Measurements from ENCODE around the gene ZNF43.
A peak's percentile ranks its signal among the peaks of the same experiment; 100 is the strongest.
"Not testable (repeated sequence)": the region's sequence is repeated elsewhere in the genome, so short reads cannot be mapped to it uniquely, and the experiment has no call there.

The ZNF43 gene

DNA sequence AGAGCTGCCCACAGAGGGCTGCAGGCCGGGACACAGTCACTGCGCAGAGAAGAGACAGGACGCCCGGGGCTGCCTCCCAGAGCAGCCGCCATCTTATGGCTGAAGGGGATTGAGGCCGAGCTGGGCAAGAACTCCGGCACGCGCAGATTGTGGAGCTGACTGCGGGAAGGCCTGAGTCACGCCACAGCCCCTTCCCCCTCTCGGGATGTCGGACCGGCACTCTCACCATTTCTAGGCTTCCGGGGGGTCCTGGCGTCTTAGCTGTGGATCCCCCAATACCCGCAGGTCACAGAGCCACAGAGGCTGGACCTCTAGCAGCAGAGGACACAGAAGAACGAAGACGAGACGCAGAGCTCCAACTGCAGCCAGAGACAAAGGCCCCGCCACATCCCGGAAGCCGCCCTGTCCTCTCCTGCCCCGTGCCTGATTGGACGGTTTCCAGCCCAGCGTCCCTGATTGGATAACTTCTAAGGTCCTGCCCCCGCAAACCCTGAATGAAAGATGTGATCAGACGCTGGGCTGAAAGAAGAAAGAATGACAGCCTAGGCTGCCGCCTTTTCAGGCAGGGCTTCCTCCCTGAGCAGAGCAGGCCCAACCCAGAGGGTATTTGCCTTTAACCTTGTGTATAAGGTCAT is at the start of gene ZNF43:
ZNF43 (minus strand) TSS at position 373 of the 635 bp plus-strand sequence; CDS start at position 229, 144 bp downstream.
- DNase-seq (ENCODE audit: low spot score), result peak; percentile 93

DNA sequence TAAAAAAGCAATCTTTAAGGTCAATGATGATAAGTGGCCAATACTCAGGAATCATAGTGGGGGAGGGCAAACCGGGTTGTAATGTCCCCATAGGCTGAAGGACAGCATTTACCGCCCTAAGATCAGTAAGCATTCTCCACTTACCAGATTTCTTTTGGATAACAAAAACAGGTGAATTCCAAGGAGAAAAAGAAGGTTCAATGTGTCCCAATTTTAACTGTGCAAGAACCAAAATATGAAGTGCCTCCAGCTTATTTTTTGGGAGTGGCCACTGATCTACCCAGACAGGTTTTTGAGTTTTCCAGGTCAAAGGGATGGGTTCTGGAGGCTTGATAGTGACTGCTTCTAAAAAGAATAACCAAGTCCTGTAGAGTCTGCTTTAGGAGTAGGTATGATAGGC is 49.5 kb upstream of the ZNF43 start:
- not testable (repeated sequence) for DNase-seq (ENCODE audit: low spot score)

DNA sequence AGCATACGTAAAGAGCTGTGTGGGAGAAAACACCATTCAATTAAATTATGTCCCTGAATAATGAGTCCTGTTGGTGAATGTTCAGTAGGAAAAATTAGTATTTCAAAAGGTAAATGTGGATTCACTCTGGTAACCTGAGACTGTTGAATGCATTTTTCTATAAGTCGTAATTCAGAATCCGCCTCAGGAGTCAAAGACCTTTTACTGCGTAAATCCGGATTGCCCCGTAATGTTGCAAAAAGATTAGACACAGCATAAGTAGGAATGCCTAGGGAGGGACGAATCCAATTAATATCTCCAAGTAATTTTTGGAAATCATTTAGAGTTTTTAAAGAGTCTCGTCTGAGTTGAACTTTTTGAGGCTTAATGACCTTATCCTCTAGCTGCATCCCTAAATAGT is 48.8 kb upstream of the ZNF43 start:
- not testable (repeated sequence) for DNase-seq (ENCODE audit: low spot score)

DNA sequence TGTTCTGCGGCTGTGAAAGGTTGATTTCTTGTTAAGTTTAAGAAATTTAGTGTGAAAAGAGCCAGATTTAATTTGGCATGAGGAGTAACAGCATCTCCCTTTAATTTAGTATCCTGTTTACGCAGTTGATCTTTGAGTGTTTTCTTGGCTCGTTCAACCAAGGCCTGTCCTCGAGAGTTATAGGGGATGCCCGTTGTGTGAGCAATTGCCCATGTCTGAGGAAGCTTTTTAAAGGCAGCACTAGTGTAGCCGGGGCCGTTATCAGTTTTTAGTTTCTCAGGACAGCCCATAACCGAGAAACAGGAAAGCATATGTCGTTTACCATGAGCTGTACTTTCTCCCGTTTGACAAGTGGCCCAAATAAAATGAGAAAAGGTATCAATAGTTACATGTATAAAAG is 47.5 kb upstream of the ZNF43 start:
- DNase-seq (ENCODE audit: low spot score), result no peak

DNA sequence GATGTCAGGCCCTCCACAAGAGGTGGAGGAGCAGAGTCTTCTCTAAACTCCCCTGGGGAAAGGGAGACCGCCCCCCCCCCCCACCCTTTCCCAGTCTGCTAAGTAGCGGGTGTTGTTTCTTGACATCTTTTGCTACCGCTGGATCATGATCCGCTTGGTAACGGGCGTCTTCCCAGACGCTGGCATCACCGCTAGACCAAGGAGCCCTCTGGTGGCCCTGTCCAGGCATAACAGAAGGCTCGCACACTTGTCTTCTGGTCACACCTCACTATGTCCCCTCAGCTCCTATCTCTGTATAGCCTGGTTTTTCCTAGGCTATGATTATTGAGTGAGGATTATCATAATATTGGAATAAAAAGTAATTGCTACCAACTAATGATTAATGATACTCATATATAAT is 44.8 kb upstream of the ZNF43 start:
- DNase-seq (ENCODE audit: low spot score), result not testable (repeated sequence)

DNA sequence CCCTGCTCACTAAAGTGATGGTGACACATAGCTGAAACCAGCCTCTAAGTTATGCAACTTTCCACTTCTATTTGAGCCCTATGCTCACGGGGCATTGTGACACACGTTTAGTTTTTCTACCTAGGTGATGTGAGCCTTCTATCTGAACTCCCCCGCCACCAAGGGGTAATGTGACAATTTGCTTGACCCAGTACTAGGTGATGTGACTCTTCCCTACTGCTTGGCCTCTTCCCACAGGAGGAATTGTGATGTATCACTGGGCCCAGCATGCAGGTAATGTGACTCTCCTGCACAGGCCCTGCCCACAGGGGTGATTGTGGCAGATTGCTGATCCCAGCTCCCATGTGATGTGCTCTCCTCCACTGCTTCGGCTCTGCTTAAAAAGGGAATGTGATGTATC is 42.7 kb upstream of the ZNF43 start:
- DNase-seq (ENCODE audit: low spot score), result no peak

DNA sequence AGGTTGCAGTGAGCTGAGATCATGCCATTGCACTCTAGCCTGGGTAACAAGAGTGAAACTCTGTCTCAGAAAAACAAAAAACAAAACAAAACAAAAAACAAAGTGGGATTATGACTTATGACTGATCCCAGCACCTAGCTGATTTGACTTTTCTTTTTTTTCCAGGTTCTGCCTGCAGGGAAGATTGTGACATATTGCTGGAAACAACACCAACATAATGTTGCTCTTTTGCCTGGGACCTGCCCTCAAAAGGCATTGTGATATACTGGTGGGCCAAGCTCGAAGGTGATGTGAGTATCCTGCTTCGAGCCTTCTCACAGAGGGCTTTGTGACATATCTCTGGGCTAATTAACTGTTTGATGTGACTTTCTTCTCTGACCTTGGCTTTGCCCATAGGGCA is 42.0 kb upstream of the ZNF43 start:
- DNase-seq (ENCODE audit: low spot score), result no peak

DNA sequence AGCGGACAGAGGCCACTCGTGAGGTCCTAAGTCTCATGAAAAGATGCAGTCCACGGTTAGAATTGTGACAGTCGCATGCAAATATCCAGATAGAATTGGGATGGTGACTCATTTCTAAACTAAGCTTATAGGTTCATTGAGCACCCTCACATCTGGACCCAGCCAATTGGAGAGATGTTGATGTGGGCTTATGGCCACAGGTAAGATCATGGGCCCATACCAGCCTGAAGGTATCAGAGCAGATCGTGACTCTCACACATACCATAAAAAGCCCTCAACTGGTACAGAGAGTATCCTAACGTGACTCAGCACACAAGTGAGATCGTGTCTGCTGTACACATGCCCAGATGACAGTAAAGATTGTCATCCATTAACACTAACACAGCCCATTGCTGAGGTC is 40.6 kb upstream of the ZNF43 start:
- DNase-seq (ENCODE audit: low spot score), result not testable (repeated sequence)

DNA sequence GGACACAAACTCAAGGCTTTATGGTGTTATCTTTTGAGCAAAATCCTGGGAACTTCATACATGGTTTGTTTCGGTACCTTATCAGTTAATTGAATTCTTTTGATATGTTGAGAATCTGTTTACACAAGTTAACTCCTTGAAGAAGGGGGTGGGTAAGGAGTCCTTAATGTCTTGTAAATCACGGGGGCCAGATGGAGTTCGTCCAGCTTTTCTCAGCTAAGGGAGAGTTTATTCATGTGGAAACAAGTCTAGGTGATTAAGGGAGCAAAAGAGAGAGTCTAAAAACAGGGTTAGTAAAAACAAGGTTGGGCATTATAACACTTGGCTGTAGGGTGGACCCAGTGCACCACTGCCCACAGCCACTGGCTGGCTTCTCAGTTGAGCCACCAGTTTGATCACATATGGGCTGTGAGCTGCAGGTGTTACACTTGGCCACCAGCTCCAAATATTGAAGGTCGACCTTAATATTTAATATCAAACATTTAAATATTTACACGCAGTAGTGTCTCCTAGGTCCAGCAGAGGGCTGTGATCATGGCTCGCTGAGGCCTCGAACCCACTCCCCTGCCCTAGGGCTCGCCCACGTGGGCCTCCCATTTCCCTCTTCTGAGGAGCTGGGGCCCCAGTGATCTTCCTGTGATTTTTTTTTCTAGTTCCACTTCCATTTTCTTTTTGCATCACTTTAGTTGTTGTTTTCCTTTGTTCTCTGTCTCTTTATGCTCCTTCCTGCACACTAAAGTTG is 21.0 kb upstream of the ZNF43 start:
- no peak for DNase-seq (ENCODE audit: low spot score)

DNA sequence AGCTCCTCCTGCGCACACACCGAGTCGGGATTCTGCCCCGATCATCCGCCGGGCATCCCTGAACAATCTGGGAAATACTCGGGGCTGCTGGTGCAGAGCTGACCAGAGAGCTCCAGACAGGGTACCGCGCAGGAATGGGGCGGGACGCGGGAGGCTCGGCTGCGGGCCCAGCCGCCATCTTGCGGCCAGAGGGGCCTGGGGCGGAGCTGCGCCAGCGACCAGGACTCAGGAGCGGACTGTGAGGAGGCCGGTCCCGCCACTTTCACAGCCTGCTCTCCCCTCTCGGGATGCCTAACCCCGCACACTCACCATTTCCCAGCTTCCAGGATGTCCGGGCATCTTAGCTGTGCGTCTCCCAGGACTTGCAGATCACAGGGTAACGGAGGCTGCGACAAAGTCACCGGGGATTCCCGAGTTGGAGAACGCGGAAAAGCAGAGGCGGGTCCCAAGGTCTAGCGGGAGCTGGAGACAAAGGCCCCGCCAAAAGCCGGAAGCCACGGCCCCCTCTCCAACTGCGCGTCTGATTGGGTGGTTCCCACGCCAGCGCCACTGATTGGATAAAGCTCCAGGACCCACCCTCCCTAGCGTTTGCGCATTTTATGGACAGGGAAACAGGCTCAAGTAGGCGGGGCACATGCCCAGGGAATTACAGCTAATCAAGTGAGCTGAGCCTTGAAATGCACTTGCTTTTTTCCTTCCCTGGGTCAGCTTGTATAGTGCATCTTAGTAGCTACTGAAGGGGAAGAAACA is 15.8 kb upstream of the ZNF43 start:
- DNase-seq (ENCODE audit: low spot score), result peak; percentile 85

DNA sequence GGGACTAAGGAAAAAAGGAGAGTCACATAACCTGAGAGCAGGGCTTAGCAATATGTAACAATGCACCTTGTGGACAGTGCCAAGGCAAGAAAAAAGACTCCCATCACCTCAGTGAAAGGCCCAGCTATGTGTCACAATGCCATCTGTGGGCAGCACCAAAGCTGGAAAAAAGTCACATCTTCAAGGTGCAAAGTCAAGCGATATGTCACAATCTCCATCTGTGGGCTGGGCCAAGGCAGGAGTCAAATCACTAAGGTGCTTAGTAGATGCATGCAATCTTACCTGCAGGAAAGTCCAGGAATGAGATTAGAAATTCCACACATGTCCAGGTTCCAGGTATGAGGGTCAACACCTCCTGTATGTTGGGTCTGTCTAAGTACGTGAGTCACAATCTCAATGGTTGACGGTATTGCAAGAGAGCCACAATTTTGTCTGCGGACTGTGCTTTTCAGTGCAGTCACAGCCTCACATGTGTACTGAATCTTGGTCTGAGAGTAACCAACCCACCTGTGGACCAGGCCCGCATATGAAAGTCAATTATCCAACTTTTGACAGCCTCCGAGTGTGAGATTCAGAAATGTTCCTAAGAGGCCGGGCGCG is 14.8 kb upstream of the ZNF43 start:
- no peak for DNase-seq (ENCODE audit: low spot score)

DNA sequence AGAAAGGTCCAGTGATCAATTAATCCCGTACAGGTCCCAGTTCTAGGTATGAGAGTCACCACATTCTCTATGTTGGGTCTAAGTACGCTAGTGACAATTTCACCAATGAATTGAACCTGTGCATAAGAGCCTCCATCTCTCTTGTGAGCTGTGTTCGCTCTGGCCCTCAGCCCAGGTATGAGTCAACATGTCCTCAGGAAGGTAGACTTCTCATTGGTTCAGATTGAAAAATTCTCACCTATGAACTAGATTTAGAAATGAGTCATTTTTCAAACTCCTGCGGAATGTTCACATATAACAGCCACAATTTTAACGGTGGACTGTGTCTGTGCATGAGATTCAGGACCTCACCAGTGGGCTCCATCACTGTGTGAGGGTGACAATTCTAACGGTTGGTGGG is 12.7 kb upstream of the ZNF43 start:
- DNase-seq (ENCODE audit: low spot score), result no peak

DNA sequence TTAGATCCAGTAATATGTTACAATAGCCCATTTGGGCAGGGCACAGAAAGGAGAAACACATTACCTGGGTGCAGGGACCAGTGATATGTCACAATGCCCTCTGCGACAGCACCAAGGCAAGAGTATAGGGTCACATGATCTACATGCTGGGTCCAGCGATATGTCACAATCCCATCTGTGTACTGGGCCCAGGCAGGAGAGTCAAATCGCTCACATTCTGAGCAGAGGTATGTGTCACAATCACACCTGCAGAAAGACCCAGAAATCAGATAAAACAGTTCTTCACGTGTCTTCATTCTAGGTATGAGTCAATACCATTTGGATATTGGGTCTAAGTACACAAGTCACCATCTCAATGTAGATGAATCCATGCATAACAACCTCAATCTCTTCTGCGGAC is 7.1 kb upstream of the ZNF43 start:
- DNase-seq (ENCODE audit: low spot score), result no peak

DNA sequence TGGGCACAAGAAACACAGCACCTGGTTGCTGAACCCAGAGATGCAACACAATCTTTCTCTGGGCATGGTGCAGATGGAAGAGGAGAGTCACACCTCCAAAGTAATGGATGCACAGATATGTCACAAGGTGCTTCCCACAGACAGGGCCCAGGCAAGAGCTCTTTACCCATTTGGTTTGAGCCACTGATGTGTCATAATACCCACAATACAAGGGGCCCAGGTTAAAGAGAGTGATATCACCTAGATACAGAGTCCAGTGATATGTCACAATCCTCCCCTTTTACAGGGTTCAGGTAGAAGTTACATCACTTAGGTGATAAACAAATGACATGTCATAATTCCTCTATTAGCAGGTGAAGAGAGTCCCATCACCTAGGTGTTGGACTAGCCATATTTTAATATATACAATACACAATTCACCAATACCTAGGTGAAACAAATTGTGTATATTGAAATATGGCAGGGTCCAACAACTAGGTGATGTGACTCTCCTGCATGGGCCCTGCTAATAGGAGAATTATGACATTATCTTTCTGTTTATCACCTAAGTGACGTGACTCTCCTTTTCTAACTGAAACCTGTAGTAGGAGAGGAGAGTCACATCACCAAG is 5.6 kb upstream of the ZNF43 start:
- DNase-seq (ENCODE audit: low spot score), result no peak

DNA sequence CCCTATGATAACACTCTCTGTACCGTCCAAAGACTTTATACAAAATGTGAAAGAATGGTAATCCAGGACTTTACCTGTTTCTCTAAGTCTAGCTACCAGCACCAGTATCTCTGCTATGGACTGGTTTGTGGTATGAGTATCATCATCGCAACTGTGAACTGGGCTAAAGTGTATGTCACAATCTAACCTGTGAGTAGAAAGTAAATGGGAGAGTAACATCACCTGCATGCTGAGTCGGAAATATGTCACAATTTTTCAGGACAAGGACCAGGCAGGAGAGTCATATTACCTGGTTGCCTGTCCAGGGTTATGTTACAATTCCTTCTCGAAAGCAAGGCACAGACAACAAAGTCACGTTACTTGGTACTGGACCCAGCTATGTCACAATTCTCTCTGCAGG is 5.1 kb upstream of the ZNF43 start:
- DNase-seq (ENCODE audit: low spot score), result no peak

DNA sequence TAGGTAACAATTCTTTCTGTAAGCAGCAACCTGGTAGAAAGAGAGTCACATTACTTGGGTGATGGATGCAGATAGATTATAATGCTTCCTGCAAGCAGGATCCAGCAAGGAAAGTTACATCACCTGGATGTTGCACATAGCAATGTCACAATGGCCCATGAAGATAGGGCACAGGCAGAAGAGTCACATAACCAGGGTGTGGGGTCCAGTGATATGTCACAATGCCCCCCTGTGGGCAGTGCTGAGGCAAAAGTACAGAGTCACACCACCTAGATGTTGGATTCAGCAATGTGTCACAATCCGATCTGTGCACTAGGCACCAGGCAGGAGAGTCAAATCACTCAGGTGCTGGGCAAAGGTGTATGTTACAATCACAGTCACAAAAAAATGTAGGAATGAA is 4.0 kb upstream of the ZNF43 start:
- no peak for DNase-seq (ENCODE audit: low spot score)

DNA sequence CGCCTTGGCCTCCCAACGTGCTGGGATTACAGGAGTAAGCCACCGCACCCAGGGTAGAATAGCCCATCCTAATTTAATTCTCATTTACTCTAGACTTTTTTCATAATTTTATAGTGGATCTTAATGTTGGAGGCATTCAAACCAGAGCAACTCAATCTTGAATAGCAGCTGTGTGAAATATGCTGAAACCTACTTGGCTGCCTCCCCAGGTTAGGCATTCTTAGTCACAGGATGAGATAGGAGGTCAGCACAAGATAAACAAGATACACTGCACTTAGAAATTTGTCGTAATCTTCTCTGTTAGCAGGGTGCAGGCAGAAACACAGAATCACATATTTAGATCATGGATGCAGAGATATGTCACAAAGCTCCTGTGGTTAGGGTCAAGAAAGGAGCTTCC is 2.7 kb upstream of the ZNF43 start:
- DNase-seq (ENCODE audit: low spot score), result no peak

DNA sequence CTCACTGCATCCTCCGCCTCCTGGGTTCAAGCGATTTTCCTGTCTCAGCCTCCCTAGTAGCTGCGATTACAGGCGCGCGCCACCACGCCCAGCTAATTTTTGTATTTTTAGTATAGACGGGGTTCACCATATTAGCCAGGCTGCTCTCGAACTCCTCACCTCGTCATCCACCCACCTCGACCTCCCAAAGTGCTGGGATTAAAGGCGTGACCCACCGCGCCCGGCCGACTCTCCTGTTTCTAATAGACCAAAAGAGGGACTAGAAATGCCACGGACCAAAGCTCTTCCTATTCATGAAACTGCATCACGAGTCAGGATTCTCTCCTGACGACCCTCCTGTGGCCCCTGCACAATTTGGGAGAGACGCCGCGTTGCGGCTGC is 563 bp downstream of the ZNF43 start:
- DNase-seq (ENCODE audit: low spot score), result no peak

DNA sequence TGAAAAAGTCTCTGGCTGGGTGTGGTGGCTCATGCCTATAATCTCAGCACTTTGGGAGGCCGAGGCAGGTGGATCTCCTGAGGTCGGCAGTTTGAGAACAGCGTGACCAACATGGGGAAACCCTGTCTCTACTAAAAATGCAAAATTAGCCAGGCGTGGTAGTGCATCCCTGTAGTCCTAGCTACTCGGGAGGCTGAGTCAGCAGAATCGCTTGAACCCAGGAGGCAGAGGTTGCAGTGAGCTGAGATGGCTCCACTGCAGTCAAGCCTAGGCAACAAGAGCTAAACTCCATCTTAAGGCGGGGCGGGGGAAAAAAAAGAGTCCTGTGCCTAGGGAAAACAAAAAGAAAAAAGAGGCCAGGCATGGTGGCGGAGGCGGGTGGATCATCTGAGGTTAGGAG is 2.2 kb downstream of the ZNF43 start:
- DNase-seq (ENCODE audit: low spot score), result no peak

DNA sequence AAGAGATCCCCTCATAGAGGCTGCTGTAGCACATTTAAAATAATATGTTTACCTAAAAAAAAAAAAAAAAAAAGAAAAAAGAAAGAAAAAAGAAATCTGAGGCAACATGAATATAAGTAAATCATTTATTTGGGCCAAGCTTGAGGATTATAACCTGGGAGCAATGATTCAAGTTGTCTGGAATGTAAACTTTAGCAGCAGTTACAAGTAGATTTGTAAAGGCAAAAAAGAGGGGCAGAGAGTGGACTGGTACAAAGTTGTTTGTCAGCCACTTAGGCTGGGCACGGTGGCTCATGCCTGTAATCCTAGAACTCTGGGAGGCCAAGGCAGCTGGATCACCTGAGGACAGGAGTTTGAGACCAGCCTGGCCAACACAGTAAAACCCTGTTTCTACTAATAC is 11.3 kb downstream of the ZNF43 start:
- DNase-seq (ENCODE audit: low spot score), result no peak

DNA sequence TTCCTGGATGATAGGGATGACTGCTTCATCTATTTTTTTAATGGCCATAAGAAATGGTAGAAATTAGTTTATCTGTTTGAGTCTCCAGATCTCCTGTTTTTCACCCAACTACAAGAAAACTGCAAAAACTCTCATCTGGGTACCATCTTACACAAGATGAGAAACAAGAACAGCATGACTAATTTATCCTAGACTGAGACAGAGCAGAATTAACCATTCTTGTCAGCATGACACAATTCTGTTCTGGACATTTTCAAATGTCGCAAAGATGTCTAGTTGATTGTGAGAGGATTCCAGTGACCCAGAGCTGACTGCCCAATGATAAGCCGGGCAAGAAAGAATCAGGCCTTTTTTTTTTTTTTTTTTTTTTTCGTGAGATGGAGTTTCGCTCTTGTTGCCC is 12.8 kb downstream of the ZNF43 start:
- DNase-seq (ENCODE audit: low spot score), result no peak

DNA sequence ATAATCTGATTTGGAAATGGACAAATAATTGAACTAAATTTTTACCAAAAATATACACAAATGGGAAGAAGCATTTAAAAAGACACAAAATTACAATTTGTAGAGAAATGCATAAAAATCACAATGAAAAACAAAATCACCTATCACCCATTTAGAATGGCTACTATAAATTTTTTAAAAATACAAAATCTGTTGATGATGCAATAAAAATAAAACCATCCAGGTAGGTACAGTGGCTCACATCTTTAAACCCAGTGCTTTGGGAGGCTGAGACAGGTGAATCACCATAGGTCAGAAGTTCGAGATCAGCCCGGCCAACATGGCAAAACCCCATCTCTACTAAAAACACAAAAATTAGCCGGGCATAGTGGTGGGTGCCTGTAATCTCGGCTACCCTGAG is 23.5 kb downstream of the ZNF43 start:
- no peak for DNase-seq (ENCODE audit: low spot score)
